Keratinocyte (primary cell): ENCODE results near the gene NAALADL2. TPM values are rescaled to one million over a fixed set of nuclear protein-coding genes. Genes with fewer than 3 reads are reported as not detected.

Experiments used
- DNase-seq: peaks from one replicate; pipeline ENCODE4 v3.0.0-alpha.2; 2011; ENCODE audit warnings: low read depth, missing footprints, low spot score
- FAIRE-seq: peaks from 2 replicates; lab custom pipeline; 2011; peaks lifted over from hg19 to GRCh38; lab: Jason Lieb, UNC
- H2AFZ ChIP-seq: 2 replicates; pipeline ENCODE4 v1.6.0; 2012; ENCODE audit warnings: low read length, control low read depth, inconsistent platforms; ENCODE audit not compliant: control insufficient read depth
- H3K27ac ChIP-seq: 2 replicates; pipeline ENCODE4 v1.5.1; 2011; ENCODE audit warnings: low read length; ENCODE audit not compliant: control insufficient read depth, insufficient read depth
- H3K27me3 ChIP-seq: 3 replicates; pipeline ENCODE4 v1.6.0; 2011; ENCODE audit warnings: low read length; ENCODE audit not compliant: control insufficient read depth, insufficient read depth; ENCODE audit errors: extremely low read depth
- H3K36me3 ChIP-seq, 2 experiments: 2 replicates in 1 of 2; 3 replicates in 1 of 2; pipeline ENCODE4 v1.5.1; 2011; ENCODE audit warnings: low read length in 2 of 2, mild to moderate bottlenecking in 1 of 2; ENCODE audit not compliant: control insufficient read depth in 2 of 2, insufficient read depth in 2 of 2; ENCODE audit errors: extremely low read depth in 1 of 2
- H3K4me1 ChIP-seq: 3 replicates; pipeline ENCODE4 v1.5.1; 2011; ENCODE audit warnings: low read length; ENCODE audit not compliant: control insufficient read depth, insufficient read depth; ENCODE audit errors: extremely low read depth
- H3K4me2 ChIP-seq: 3 replicates; pipeline ENCODE4 v1.6.0; 2011; ENCODE audit warnings: low read depth, low read length; ENCODE audit not compliant: control insufficient read depth, insufficient read depth; ENCODE audit errors: extremely low read depth
- H3K4me3 ChIP-seq, 3 experiments: fragments of 200-600 bp in 1 of 3; sonication (generic) in 1 of 3; 2 replicates in 2 of 3; 3 replicates in 1 of 3; pipeline ENCODE4 v1.5.1; 2011 to 2016; ENCODE audit warnings: low read length in 3 of 3, mild to moderate bottlenecking in 3 of 3, control low read depth in 2 of 3, inconsistent platforms in 1 of 3, low read depth in 1 of 3, mixed read lengths in 1 of 3, mixed run types in 1 of 3, moderate library complexity in 1 of 3; ENCODE audit not compliant: control insufficient read depth in 2 of 3, insufficient read depth in 2 of 3; ENCODE audit errors: extremely low read depth in 1 of 3
- H3K79me2 ChIP-seq: 2 replicates; pipeline ENCODE4 v1.6.0; 2012; ENCODE audit warnings: low read length; ENCODE audit not compliant: control insufficient read depth, insufficient read depth
- H3K9ac ChIP-seq: 3 replicates; pipeline ENCODE4 v1.6.0; 2011; ENCODE audit warnings: low read length; ENCODE audit not compliant: control insufficient read depth, insufficient read depth; ENCODE audit errors: extremely low read depth
- H3K9me1 ChIP-seq: 3 replicates; pipeline ENCODE4 v1.6.0; 2011; ENCODE audit warnings: low read length; ENCODE audit not compliant: control insufficient read depth, insufficient read depth; ENCODE audit errors: extremely low read depth
- H3K9me3 ChIP-seq: 2 replicates; pipeline ENCODE4 v1.5.1; 2012; ENCODE audit warnings: low read depth, low read length; ENCODE audit not compliant: control insufficient read depth
- H4K20me1 ChIP-seq: 3 replicates; pipeline ENCODE4 v1.6.0; 2011; ENCODE audit warnings: low read length; ENCODE audit not compliant: control insufficient read depth, insufficient read depth; ENCODE audit errors: extremely low read depth
- EZH2 ChIP-seq: IDR thresholded peaks from one replicate; pipeline ENCODE4 v1.6.1; 2012; ENCODE audit warnings: inconsistent platforms, mild to moderate bottlenecking, low read length, moderate library complexity
- dilution Hi-C: fragments of 300-500 bp; cut with MboI; formaldehyde crosslinking; loops from one replicate; pipeline ENCODE4 v1.7.0; 2020; ENCODE audit warnings: low sequenced_read_pairs; ENCODE audit not compliant: extremely low pct_ligation_motif_present
- polyA plus RNA-seq, 5 experiments: library from polyadenylated mRNA; depleted of rRNA in 3 of 5; stranded (reverse) in 3 of 5; stranded (forward) in 1 of 5; unstranded in 1 of 5; fragments of >200 nt; gene quantifications; 1 replicate in 1 of 5; 2 replicates in 3 of 5; 3 replicates in 1 of 5; pipeline versions ENCODE4 v1.2.1 to v1.2.3, GENCODE V29; 2011 to 2012; ENCODE audit warnings: missing spikeins in 2 of 5, low read depth in 1 of 5, low replicate concordance in 1 of 5
- TF ChIP-seq, protein P1 (sequence below), 3 experiments: IDR thresholded peaks in 1 of 3; conservative IDR thresholded peaks in 1 of 3; optimal IDR thresholded peaks in 1 of 3; 2 replicates in 2 of 3; 3 replicates in 1 of 3; pipeline versions ENCODE3 to v1.5.1; 2011; ENCODE audit warnings: low read length in 3 of 3, mild to moderate bottlenecking in 3 of 3, moderate library complexity in 2 of 3, control low read depth in 1 of 3, inconsistent platforms in 1 of 3; ENCODE audit not compliant: insufficient read depth in 2 of 3; ENCODE audit errors: extremely low read depth in 1 of 3

NAALADL2 gene
- polyA plus RNA-seq, 1 donor (not counting 4 experiments of a cell fraction or from before 2014, with no cell fraction given) = 0.75 TPM

DNA sequence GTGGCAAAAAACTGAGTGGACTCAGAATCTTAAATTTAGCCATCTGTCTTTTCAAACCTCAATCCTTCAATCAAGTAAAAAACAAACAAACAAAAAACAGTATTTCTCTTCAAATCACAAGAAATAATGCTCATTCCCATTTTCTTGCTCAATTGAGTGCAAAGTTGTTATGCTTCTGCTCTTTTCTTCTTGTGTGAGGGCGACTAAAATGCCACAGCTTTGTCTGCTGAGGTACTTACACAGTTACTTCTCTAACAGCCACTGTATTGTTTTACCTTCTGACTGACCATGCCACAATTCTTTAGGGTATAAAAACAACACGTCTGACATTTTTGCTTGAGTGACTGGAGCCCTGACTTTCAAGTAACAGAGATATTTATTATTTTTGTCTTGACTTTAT is 617.4 kb downstream of the NAALADL2 start:
- H3K9me1 ChIP-seq = no peaks in the 10 kb centered on the region
- no peaks in the 10 kb centered on the region for H3K36me3 ChIP-seq
- no peaks in the 10 kb centered on the region for H4K20me1 ChIP-seq
- FAIRE-seq (no peak), DNase-seq (no peak)
- dilution Hi-C loops = no loop called here
- no peak overlapping the region for H2AFZ ChIP-seq
- H3K9me3 ChIP-seq = no peaks in the 10 kb centered on the region
- no peak overlapping the region for H3K4me3 ChIP-seq
- no peaks in the 10 kb centered on the region for H3K27me3 ChIP-seq
- H3K4me2 ChIP-seq = no peak overlapping the region
- no peak for TF ChIP-seq EZH2
- TF ChIP-seq, protein P1, sequence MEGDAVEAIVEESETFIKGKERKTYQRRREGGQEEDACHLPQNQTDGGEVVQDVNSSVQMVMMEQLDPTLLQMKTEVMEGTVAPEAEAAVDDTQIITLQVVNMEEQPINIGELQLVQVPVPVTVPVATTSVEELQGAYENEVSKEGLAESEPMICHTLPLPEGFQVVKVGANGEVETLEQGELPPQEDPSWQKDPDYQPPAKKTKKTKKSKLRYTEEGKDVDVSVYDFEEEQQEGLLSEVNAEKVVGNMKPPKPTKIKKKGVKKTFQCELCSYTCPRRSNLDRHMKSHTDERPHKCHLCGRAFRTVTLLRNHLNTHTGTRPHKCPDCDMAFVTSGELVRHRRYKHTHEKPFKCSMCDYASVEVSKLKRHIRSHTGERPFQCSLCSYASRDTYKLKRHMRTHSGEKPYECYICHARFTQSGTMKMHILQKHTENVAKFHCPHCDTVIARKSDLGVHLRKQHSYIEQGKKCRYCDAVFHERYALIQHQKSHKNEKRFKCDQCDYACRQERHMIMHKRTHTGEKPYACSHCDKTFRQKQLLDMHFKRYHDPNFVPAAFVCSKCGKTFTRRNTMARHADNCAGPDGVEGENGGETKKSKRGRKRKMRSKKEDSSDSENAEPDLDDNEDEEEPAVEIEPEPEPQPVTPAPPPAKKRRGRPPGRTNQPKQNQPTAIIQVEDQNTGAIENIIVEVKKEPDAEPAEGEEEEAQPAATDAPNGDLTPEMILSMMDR (optimal IDR thresholded peaks at IDR 0.05 in 1 of 3, IDR thresholded peaks at IDR 0.05 in 1 of 3, conservative IDR thresholded peaks at IDR 0.05 in 1 of 3; ENCODE audit: extremely low read depth in 1 of 3, insufficient read depth in 2 of 3, low read length in 3 of 3) = no peak
- H3K9ac ChIP-seq = no peak overlapping the region
- H3K27ac ChIP-seq = no peak overlapping the region
- H3K79me2 ChIP-seq = no peaks in the 10 kb centered on the region
- H3K4me1 ChIP-seq = no peaks in the 10 kb centered on the region

DNA sequence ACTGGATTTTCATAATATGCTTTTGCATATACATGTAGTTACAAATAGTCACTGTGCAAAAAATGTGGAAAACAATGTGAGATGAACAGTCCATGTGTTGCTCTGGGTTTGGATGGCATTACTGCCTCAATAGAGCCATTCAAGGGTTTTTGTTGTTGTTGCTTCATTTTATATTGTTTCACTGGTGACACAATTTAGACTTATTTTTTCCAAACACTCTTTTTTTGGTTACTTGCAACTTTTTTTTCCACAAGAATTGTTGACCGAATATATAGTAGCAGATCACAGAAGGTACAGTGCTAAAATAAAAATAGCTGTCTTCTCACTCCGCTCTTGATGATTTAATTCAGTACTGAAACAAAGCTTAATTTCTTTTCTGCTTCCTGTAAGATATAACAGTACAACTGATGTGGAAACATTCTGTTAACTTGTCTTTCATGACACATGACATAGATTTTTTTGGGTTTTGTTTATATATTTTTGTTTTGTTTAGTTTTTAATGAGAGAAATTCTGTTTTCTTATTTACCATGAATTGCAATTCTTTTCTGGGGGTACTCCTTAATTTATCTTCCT is 618.6 kb downstream of the NAALADL2 start:
- H3K27ac ChIP-seq = no peak overlapping the region
- no peak overlapping the region for H2AFZ ChIP-seq
- dilution Hi-C loops = no loop called here
- H3K79me2 ChIP-seq = no peaks in the 10 kb centered on the region
- no peak overlapping the region for H3K4me2 ChIP-seq
- H3K9me3 ChIP-seq = no peaks in the 10 kb centered on the region
- DNase-seq (no peak), FAIRE-seq (no peak)
- H3K36me3 ChIP-seq = no peaks in the 10 kb centered on the region
- no peaks in the 10 kb centered on the region for H3K4me1 ChIP-seq
- H3K9me1 ChIP-seq = no peaks in the 10 kb centered on the region
- no peak overlapping the region for H3K4me3 ChIP-seq
- H3K9ac ChIP-seq = no peak overlapping the region
- no peaks in the 10 kb centered on the region for H4K20me1 ChIP-seq
- H3K27me3 ChIP-seq = no peaks in the 10 kb centered on the region
- TF ChIP-seq, protein P1 (optimal IDR thresholded peaks at IDR 0.05 in 1 of 3, IDR thresholded peaks at IDR 0.05 in 1 of 3, conservative IDR thresholded peaks at IDR 0.05 in 1 of 3; ENCODE audit: extremely low read depth in 1 of 3, insufficient read depth in 2 of 3, low read length in 3 of 3) = no peak
